ENCODE measurements around the gene PSMD5. TPM values are rescaled to one million over a fixed set of nuclear protein-coding genes. Genes with fewer than 3 reads are reported as not detected.

The PSMD5 gene
- total RNA-seq, 2 experiments from 2014 or later = 53.5 to 58.3 TPM

GRCh38 chr9:120845255-120845654 is 2.5 kb upstream of the PSMD5 start:
- Mint-ChIP-seq H3K4me1 (peaks cover 69% of the 10 kb centered on the region), H3K9me3 (ENCODE audit: low read depth) (no peaks in the 10 kb centered on the region), H3K27me3 (no peaks in the 10 kb centered on the region), H3K36me3 (ENCODE audit: low read depth) (peaks cover 73% of the 10 kb centered on the region), H3K4me3 (peak overlapping the region; percentile 98), H3K27ac (peak overlapping the region; percentile 91)
- ATAC-seq (peak; percentile 47), DNase-seq (peak; percentile 79)
- CTCF ChIA-PET = interaction anchor here (0.6 to 1.4 kb wide), 5 partner anchors 30 to 276 kb away, joined by 3 to 5 read pairs (median 3); partner anchors contain the start of gene TRAF1
- POLR2A ChIA-PET = interaction anchor here (0.6 to 3.0 kb wide), 16 partner anchors 9 to 276 kb away, joined by 3 to 40 read pairs (median 6); partner anchors contain the start of genes FBXW2 and TRAF1
- intact Hi-C loops (cut with DNase I, micrococcal nuclease) = loop anchor here (1.0 to 10.0 kb wide), 5 partner anchors 48 to 230 kb away; partner anchors contain the start of genes CNTRL (in 1 of the 2) and TRAF1 (in 1 of the 2)

- Mint-ChIP-seq H3K4me1 (peaks cover 70% of the 10 kb centered on the region), H3K36me3 (ENCODE audit: low read depth) (peaks cover 69% of the 10 kb centered on the region), H3K4me3 (peak overlapping the region; percentile 98), H3K27me3 (no peaks in the 10 kb centered on the region), H3K27ac (peak overlapping the region; percentile 91), H3K9me3 (ENCODE audit: low read depth) (no peaks in the 10 kb centered on the region)
- intact Hi-C loops (cut with DNase I, micrococcal nuclease) = loop anchor here (1.0 to 10.0 kb wide), 6 partner anchors 49 to 359 kb away; partner anchors contain the start of genes CNTRL (in 2 of the 2), FBXW2 (in 1 of the 2), MEGF9 (in 1 of the 2) and RAB14 (in 1 of the 2)
- POLR2A ChIA-PET = interaction anchor here (1.0 to 2.1 kb wide), 4 partner anchors 9 to 89 kb away, joined by 4 to 9 read pairs (median 5); no protein-coding TSS in a partner anchor
- DNase-seq (no peak), ATAC-seq (no peak)
- CTCF ChIA-PET = interaction anchor here (0.7 kb wide), 2 partner anchors 27 to 156 kb away, joined by 3 to 5 read pairs; no protein-coding TSS in a partner anchor
These were observed 615 bp downstream of the PSMD5 start for GRCh38 chr9:120841930-120842684.

GRCh38 chr9:120839146-120839545 is 3.6 kb downstream of the PSMD5 start:
- peaks cover 44% of the 10 kb centered on the region for H3K36me3 Mint-ChIP-seq (ENCODE audit: low read depth)
- H3K27ac Mint-ChIP-seq = peak overlapping the region; percentile 73
- H3K9me3 Mint-ChIP-seq (ENCODE audit: low read depth) = no peaks in the 10 kb centered on the region
- no peaks in the 10 kb centered on the region for H3K27me3 Mint-ChIP-seq
- peak overlapping the region; percentile 6 for H3K4me3 Mint-ChIP-seq
- intact Hi-C loops (cut with DNase I, micrococcal nuclease) = no loop called here
- ATAC-seq (no peak), DNase-seq (no peak)
- ChIA-PET CTCF (interaction anchor here (0.7 to 1.2 kb wide), 2 partner anchors 58 to 85 kb away, joined by 3 read pairs; no protein-coding TSS in a partner anchor), POLR2A (interaction anchor here (0.7 kb wide), 1 partner anchor 86 kb away, joined by 6 read pairs; no protein-coding TSS in a partner anchor)
- H3K4me1 Mint-ChIP-seq = peaks cover 47% of the 10 kb centered on the region

GRCh38 chr9:120837921-120838320 is 4.8 kb downstream of the PSMD5 start:
- no peak for ATAC-seq
- peak overlapping the region; percentile 34 for H3K27ac Mint-ChIP-seq
- H3K9me3 Mint-ChIP-seq (ENCODE audit: low read depth) = no peaks in the 10 kb centered on the region
- ChIA-PET CTCF (no interaction called here), POLR2A (no interaction called here)
- no peak for DNase-seq
- peaks cover 40% of the 10 kb centered on the region for H3K36me3 Mint-ChIP-seq (ENCODE audit: low read depth)
- intact Hi-C loops (cut with DNase I, micrococcal nuclease) = no loop called here
- H3K27me3 Mint-ChIP-seq = no peaks in the 10 kb centered on the region
- H3K4me1 Mint-ChIP-seq = peaks cover 41% of the 10 kb centered on the region
- H3K4me3 Mint-ChIP-seq = no peak overlapping the region

- ChIA-PET POLR2A (interaction anchor here (0.6 to 1.5 kb wide), 4 partner anchors 9 to 93 kb away, joined by 3 to 5 read pairs (median 4); partner anchors contain the start of gene PSMD5), CTCF (no interaction called here)
- no peak for ATAC-seq
- intact Hi-C loops (cut with DNase I, micrococcal nuclease) = no loop called here
- H3K27ac Mint-ChIP-seq = no peak overlapping the region
- peaks cover 28% of the 10 kb centered on the region for H3K4me1 Mint-ChIP-seq
- H3K36me3 Mint-ChIP-seq (ENCODE audit: low read depth) = peaks cover 48% of the 10 kb centered on the region
- H3K27me3 Mint-ChIP-seq = no peaks in the 10 kb centered on the region
- DNase-seq = no peak
- no peak overlapping the region for H3K4me3 Mint-ChIP-seq
- no peaks in the 10 kb centered on the region for H3K9me3 Mint-ChIP-seq (ENCODE audit: low read depth)
These were observed 9.4 kb downstream of the PSMD5 start for GRCh38 chr9:120833325-120833724.

GRCh38 chr9:120832807-120833206 is 9.9 kb downstream of the PSMD5 start:
- no peak for DNase-seq
- Mint-ChIP-seq H3K4me3 (no peak overlapping the region), H3K27ac (no peak overlapping the region), H3K4me1 (peaks cover 23% of the 10 kb centered on the region), H3K9me3 (ENCODE audit: low read depth) (no peaks in the 10 kb centered on the region), H3K36me3 (ENCODE audit: low read depth) (peaks cover 49% of the 10 kb centered on the region), H3K27me3 (no peaks in the 10 kb centered on the region)
- no peak for ATAC-seq
- ChIA-PET CTCF (interaction anchor here (1.0 kb wide), 1 partner anchor 107 kb away, joined by 3 read pairs; no protein-coding TSS in a partner anchor), POLR2A (interaction anchor here (0.6 to 1.5 kb wide), 4 partner anchors 8 to 93 kb away, joined by 3 to 5 read pairs (median 4); partner anchors contain the start of gene PSMD5)
- intact Hi-C loops (cut with DNase I, micrococcal nuclease) = no loop called here

GRCh38 chr9:120830865-120831264 is 11.9 kb downstream of the PSMD5 start:
- POLR2A ChIA-PET = interaction anchor here (0.6 kb wide), 1 partner anchor 9 kb away, joined by 3 read pairs; no protein-coding TSS in a partner anchor
- Mint-ChIP-seq H3K27ac (no peak overlapping the region), H3K4me1 (peaks cover 14% of the 10 kb centered on the region), H3K27me3 (no peaks in the 10 kb centered on the region), H3K36me3 (ENCODE audit: low read depth) (peaks cover 52% of the 10 kb centered on the region), H3K9me3 (ENCODE audit: low read depth) (no peaks in the 10 kb centered on the region), H3K4me3 (no peak overlapping the region)
- DNase-seq (no peak), ATAC-seq (no peak)
- CTCF ChIA-PET = interaction anchor here (1.3 to 1.7 kb wide), 2 partner anchors 10 to 106 kb away, joined by 3 to 5 read pairs; no protein-coding TSS in a partner anchor
- intact Hi-C loops (cut with DNase I, micrococcal nuclease) = no loop called here

- DNase-seq (no peak), ATAC-seq (no peak)
- Mint-ChIP-seq H3K9me3 (ENCODE audit: low read depth) (no peaks in the 10 kb centered on the region), H3K36me3 (ENCODE audit: low read depth) (peaks cover 55% of the 10 kb centered on the region), H3K27me3 (no peaks in the 10 kb centered on the region), H3K27ac (peak overlapping the region; percentile 66), H3K4me1 (peaks cover 12% of the 10 kb centered on the region), H3K4me3 (no peak overlapping the region)
- CTCF ChIA-PET = interaction anchor here (1.3 to 1.7 kb wide), 2 partner anchors 10 to 106 kb away, joined by 3 to 5 read pairs; no protein-coding TSS in a partner anchor
- POLR2A ChIA-PET = no interaction called here
- intact Hi-C loops (cut with DNase I, micrococcal nuclease) = no loop called here
These were observed 12.6 kb downstream of the PSMD5 start for GRCh38 chr9:120830151-120830550.

GRCh38 chr9:120829650-120830049 is 13.1 kb downstream of the PSMD5 start:
- peaks cover 14% of the 10 kb centered on the region for H3K4me1 Mint-ChIP-seq
- ATAC-seq (peak; percentile 49), DNase-seq (no peak)
- CTCF ChIA-PET = interaction anchor here (1.3 kb wide), 1 partner anchor 11 kb away, joined by 3 read pairs; no protein-coding TSS in a partner anchor
- intact Hi-C loops (cut with DNase I, micrococcal nuclease) = no loop called here
- H3K4me3 Mint-ChIP-seq = no peak overlapping the region
- no peaks in the 10 kb centered on the region for H3K9me3 Mint-ChIP-seq (ENCODE audit: low read depth)
- peaks cover 58% of the 10 kb centered on the region for H3K36me3 Mint-ChIP-seq (ENCODE audit: low read depth)
- H3K27me3 Mint-ChIP-seq = no peaks in the 10 kb centered on the region
- POLR2A ChIA-PET = no interaction called here
- H3K27ac Mint-ChIP-seq = peak overlapping the region; percentile 66

GRCh38 chr9:120820095-120820494 is 22.6 kb downstream of the PSMD5 start:
- H3K9me3 Mint-ChIP-seq (ENCODE audit: low read depth) = no peaks in the 10 kb centered on the region
- H3K36me3 Mint-ChIP-seq (ENCODE audit: low read depth) = peaks cover 52% of the 10 kb centered on the region
- H3K4me3 Mint-ChIP-seq = no peak overlapping the region
- H3K4me1 Mint-ChIP-seq = peaks cover 3% of the 10 kb centered on the region
- H3K27me3 Mint-ChIP-seq = no peaks in the 10 kb centered on the region
- ChIA-PET POLR2A (no interaction called here), CTCF (no interaction called here)
- intact Hi-C loops (cut with DNase I, micrococcal nuclease) = no loop called here
- no peak for ATAC-seq
- no peak overlapping the region for H3K27ac Mint-ChIP-seq
- no peak for DNase-seq

GRCh38 chr9:120818595-120818994 is 24.1 kb downstream of the PSMD5 start:
- DNase-seq = no peak
- intact Hi-C loops (cut with DNase I, micrococcal nuclease) = no loop called here
- Mint-ChIP-seq H3K27me3 (no peaks in the 10 kb centered on the region), H3K27ac (no peak overlapping the region), H3K9me3 (ENCODE audit: low read depth) (no peaks in the 10 kb centered on the region), H3K36me3 (ENCODE audit: low read depth) (peaks cover 45% of the 10 kb centered on the region), H3K4me1 (peaks cover 2% of the 10 kb centered on the region), H3K4me3 (no peak overlapping the region)
- no peak for ATAC-seq
- POLR2A ChIA-PET = no interaction called here
- CTCF ChIA-PET = no interaction called here

All from activated CD4-positive, alpha-beta T cell treated with anti-CD3 and anti-CD28 coated beads for 36 hours (primary cell).